IMR-90 (cell line): ENCODE results near the gene RASGRF2. TPM values are rescaled to one million over a fixed set of nuclear protein-coding genes. Genes with fewer than 3 reads are reported as not detected.

Experiments
- ATAC-seq: fragments of 200-7000 bp; cut with Tn5 transposase; 2 replicates; pipeline ENCODE4 v1.9.1; 2020; ENCODE audit warnings: low read depth, mild to moderate bottlenecking, moderate library complexity
- BruUV-seq: library from RNA; stranded (reverse); fragments of 400-500 nt; replicated peaks from 2 replicates; lab custom pipeline; 2021; lab: Mats Ljungman, UMichigan
- CTCF ChIA-PET: fragments of 300-600 bp; formaldehyde crosslinking; extraction: SDS; loops from one replicate; lab custom pipeline; 2021; ENCODE audit warnings: antibody characterized with exemption; lab: Yijun Ruan, JAX
- POLR2A ChIA-PET: fragments of 300-600 bp; sonication (Branson Sonifier 250); formaldehyde crosslinking; loops from one replicate; lab custom pipeline; 2022; ENCODE audit warnings: antibody characterized with exemption; ENCODE audit not compliant: unreplicated experiment; lab: Charles Lee
- DNase-seq: peaks from one replicate; pipeline ENCODE4 v3.0.0; 2013
- H2AFZ ChIP-seq: replicated peaks from 2 replicates; pipeline ENCODE3; 2013; ENCODE audit warnings: low read length, mild to moderate bottlenecking; ENCODE audit not compliant: poor library complexity
- H2AK5ac ChIP-seq: 2 replicates; pipeline ENCODE4 v1.6.1; 2013; ENCODE audit warnings: low read depth, low read length, inconsistent platforms
- H2AK9ac ChIP-seq: replicated peaks from 2 replicates; pipeline ENCODE3; 2013; ENCODE audit warnings: mild to moderate bottlenecking, low read depth, low read length, moderate library complexity; ENCODE audit not compliant: poor library complexity
- H2BK120ac ChIP-seq: 2 replicates; pipeline ENCODE4 v1.6.1; 2013; ENCODE audit warnings: low read depth, low read length, inconsistent platforms
- H2BK15ac ChIP-seq: 3 replicates; pipeline ENCODE4 v1.6.1; 2013; ENCODE audit warnings: low read depth, low read length, inconsistent platforms
- H2BK20ac ChIP-seq: 2 replicates; pipeline ENCODE4 v1.6.1; 2013; ENCODE audit warnings: low read depth, mild to moderate bottlenecking, inconsistent platforms, low read length, moderate library complexity
- H2BK5ac ChIP-seq: 2 replicates; pipeline ENCODE4 v1.6.1; 2013; ENCODE audit warnings: mild to moderate bottlenecking, low read depth, low read length, inconsistent platforms; ENCODE audit not compliant: poor library complexity, severe bottlenecking
- H3K14ac ChIP-seq: replicated peaks from 2 replicates; pipeline ENCODE4 v1.6.1; 2013; ENCODE audit warnings: low read depth, low read length, inconsistent platforms
- H3K18ac ChIP-seq: 2 replicates; pipeline ENCODE4 v1.6.1; 2013; ENCODE audit warnings: low read depth, low read length, control low read depth
- H3K23ac ChIP-seq: 2 replicates; pipeline ENCODE4 v1.6.1; 2013; ENCODE audit warnings: low read depth, low read length, inconsistent platforms
- H3K27ac ChIP-seq: 2 replicates; pipeline ENCODE4 v1.5.1; 2013; ENCODE audit warnings: mild to moderate bottlenecking, control low read depth, low read length; ENCODE audit not compliant: insufficient read depth
- H3K27me3 ChIP-seq: 2 replicates; pipeline ENCODE4 v1.6.1; 2013; ENCODE audit warnings: low read length; ENCODE audit not compliant: control insufficient read depth, insufficient read depth
- H3K36me3 ChIP-seq: 2 replicates; pipeline ENCODE4 v1.6.1; 2013; ENCODE audit warnings: low read length, mixed read lengths; ENCODE audit not compliant: control insufficient read depth, insufficient read depth
- H3K4ac ChIP-seq: 2 replicates; pipeline ENCODE4 v1.6.1; 2013; ENCODE audit warnings: low read depth, low read length, inconsistent platforms
- H3K4me1 ChIP-seq: 2 replicates; pipeline ENCODE4 v1.6.1; 2013; ENCODE audit warnings: low read length, mixed read lengths; ENCODE audit not compliant: control insufficient read depth, insufficient read depth
- H3K4me2 ChIP-seq: 2 replicates; pipeline ENCODE4 v1.6.1; 2013; ENCODE audit warnings: low read depth, mild to moderate bottlenecking, control low read depth, low read length, moderate library complexity
- H3K4me3 ChIP-seq: 2 replicates; pipeline ENCODE4 v1.5.1; 2013; ENCODE audit warnings: low read depth, mild to moderate bottlenecking, control low read depth, low read length, moderate library complexity; ENCODE audit not compliant: insufficient read depth
- H3K56ac ChIP-seq: 2 replicates; pipeline ENCODE4 v1.6.1; 2013; ENCODE audit warnings: low read length, inconsistent platforms; ENCODE audit not compliant: insufficient read depth; ENCODE audit errors: extremely low read depth
- H3K79me1 ChIP-seq, 2 experiments: 2 replicates each; pipeline ENCODE4 v1.6.1; 2013; ENCODE audit warnings: low read length in 2 of 2, inconsistent platforms in 1 of 2, low read depth in 1 of 2
- H3K9ac ChIP-seq: 2 replicates; pipeline ENCODE4 v1.6.1; 2013; ENCODE audit warnings: low read depth, low read length, control low read depth
- H3K9me1 ChIP-seq: 2 replicates; pipeline ENCODE4 v1.6.1; 2013; ENCODE audit warnings: low read length, inconsistent platforms; ENCODE audit not compliant: insufficient read depth
- H3K9me3 ChIP-seq: 2 replicates; pipeline ENCODE4 v1.6.1; 2013; ENCODE audit warnings: low read length; ENCODE audit not compliant: control insufficient read depth, insufficient read depth
- H4K20me1 ChIP-seq: 2 replicates; pipeline ENCODE4 v1.6.1; 2013; ENCODE audit warnings: low read length, inconsistent platforms; ENCODE audit not compliant: insufficient read depth
- H4K5ac ChIP-seq: 2 replicates; pipeline ENCODE4 v1.6.1; 2013; ENCODE audit warnings: mild to moderate bottlenecking, low read depth, low read length, control low read depth
- H4K8ac ChIP-seq, 2 experiments: 2 replicates each; pipeline ENCODE4 v1.6.1; 2013; ENCODE audit warnings: low read depth in 2 of 2, low read length in 2 of 2, control low read depth in 1 of 2, inconsistent platforms in 1 of 2
- H4K91ac ChIP-seq: 2 replicates; pipeline ENCODE4 v1.6.1; 2013; ENCODE audit warnings: low read depth, low read length, inconsistent platforms; ENCODE audit not compliant: insufficient read depth
- BHLHE40 ChIP-seq: fragments of 150-350 bp; IDR thresholded peaks from 2 replicates; pipeline ENCODE4 v1.6.1; 2016; ENCODE audit warnings: mild to moderate bottlenecking, low read depth, low read length
- CEBPB ChIP-seq: IDR thresholded peaks from 2 replicates; pipeline ENCODE4 v1.6.1; 2012; ENCODE audit warnings: low read depth, low read length, improper control_type of control experiment
- MAFK ChIP-seq: IDR thresholded peaks from 2 replicates; pipeline ENCODE4 v1.6.1; 2012; ENCODE audit warnings: low read depth, low read length, improper control_type of control experiment
- POLR2A ChIP-seq: IDR thresholded peaks from 2 replicates; pipeline ENCODE4 v1.6.1; 2012; ENCODE audit warnings: mild to moderate bottlenecking, low read depth, low read length
- WGBS, 2 experiments: methylation state at CpG; one replicate each; pipeline versions ENCODE4 v1.1.5 to v1.1.7; 2013; ENCODE audit warnings: missing lambda C conversion rate in 2 of 2; ENCODE audit not compliant: insufficient read length in 1 of 2; ENCODE audit errors: extremely low coverage in 2 of 2; 5-methylcytosine and 5-hydroxymethylcytosine counted together
- dilution Hi-C: fragments of 300-500 bp; cut with HindIII; formaldehyde crosslinking; loops from one replicate; pipeline ENCODE4 v1.14.3; 2018; ENCODE audit warnings: low sequenced_read_pairs; ENCODE audit not compliant: unreplicated experiment
- in situ Hi-C: fragments of 300-500 bp; cut with MboI; formaldehyde crosslinking; loops from 3 replicates; pipeline ENCODE4 v1.14.3; 2019; ENCODE audit warnings: low sequenced_read_pairs, inconsistent platforms, mixed read lengths
- intact Hi-C: fragments of 100-400 bp; cut with micrococcal nuclease; formaldehyde crosslinking; loops from 2 replicates; pipeline ENCODE4 v1.10.0; 2022
- polyA plus RNA-seq, 3 experiments: library from polyadenylated mRNA; depleted of rRNA; stranded (reverse); fragments of >200 nt; gene quantifications; 2 replicates each; pipeline ENCODE4 v1.2.3, GENCODE V29; 2012; ENCODE audit warnings: low replicate concordance in 1 of 3
- total RNA-seq: library from RNA; depleted of rRNA; stranded (reverse); fragments of >200 nt; gene quantifications from 2 replicates; pipeline ENCODE4 v1.2.3, GENCODE V29; 2012
- TF ChIP-seq, protein P1 (sequence below): fragments of 150-350 bp; IDR thresholded peaks from 2 replicates; pipeline ENCODE4 v1.6.1; 2017; ENCODE audit warnings: mild to moderate bottlenecking, antibody characterized with exemption, low read length, low read depth

RASGRF2 gene
- total and polyA plus RNA-seq, 2 of the 4 experiments (the other 2 are of a cell fraction) = 2.9 to 5.0 TPM

DNA sequence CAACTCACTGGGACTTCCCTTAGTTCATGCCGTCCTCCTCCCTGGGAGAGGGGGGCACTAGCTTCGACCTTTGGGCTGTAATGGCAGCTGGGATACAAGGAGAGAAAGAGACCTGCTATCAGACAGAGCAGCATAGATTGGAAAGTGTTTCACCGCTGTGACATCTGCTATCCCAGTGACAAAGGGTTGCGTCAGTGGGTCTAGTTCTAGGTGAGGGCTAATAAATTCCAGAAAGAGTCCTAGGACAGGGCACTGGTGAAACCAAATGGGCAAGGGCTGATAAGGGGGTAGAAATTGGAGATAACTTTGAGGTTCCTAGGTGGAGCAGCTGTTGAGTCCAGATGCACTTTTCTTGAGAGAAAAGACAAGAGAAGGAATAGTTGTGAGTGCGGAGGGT is 62.5 kb downstream of the RASGRF2 start:
- 77% methylated on average over 3 of the region's 5 CpGs; no CpG with 5 or more reads in 1 of the 2 experiments for WGBS, 2 experiments
- Histone ChIP-seq H2BK120ac (no peak overlapping the region), H4K5ac (no peak overlapping the region), H3K9me3 (no peaks in the 10 kb centered on the region), H2BK20ac (no peak overlapping the region), H3K4me2 (no peak overlapping the region), H3K23ac (no peak overlapping the region), H3K9me1 (peaks cover 29% of the 10 kb centered on the region), H3K79me1 (peaks cover 19 to 82% of the 10 kb centered on the region in 2 experiments), H4K8ac (no peak overlapping the region), H2AK9ac (no peak overlapping the region), H2BK5ac (no peak overlapping the region), H3K27me3 (no peaks in the 10 kb centered on the region), H4K20me1 (peaks cover 16% of the 10 kb centered on the region; the same call in 1 of the 2 replicates), H3K27ac (no peak overlapping the region), H3K56ac (no peak overlapping the region), H3K4me3 (no peak overlapping the region), H3K36me3 (no peaks in the 10 kb centered on the region), H2AK5ac (no peak overlapping the region; the same call in 1 of the 2 replicates), H4K91ac (no peak overlapping the region), H3K4me1 (peaks cover 15% of the 10 kb centered on the region), H2BK15ac (no peak overlapping the region), H3K4ac (no peak overlapping the region), H3K14ac (no peak overlapping the region), H2AFZ (no peak overlapping the region), H3K18ac (no peak overlapping the region), H3K9ac (no peak overlapping the region)
- ChIA-PET CTCF (interaction anchor here (0.6 kb wide), 1 partner anchor 134 kb away, joined by 3 read pairs; no protein-coding TSS in a partner anchor), POLR2A (no interaction called here)
- in situ Hi-C loops (no loop called here), intact Hi-C loops (no loop called here), dilution Hi-C loops (no loop called here)
- BruUV-seq = no TSS peak
- no peak for TF ChIP-seq CEBPB
- no peak for TF ChIP-seq MAFK
- TF ChIP-seq BHLHE40 = no peak
- no peak for TF ChIP-seq POLR2A
- TF ChIP-seq, protein P1, sequence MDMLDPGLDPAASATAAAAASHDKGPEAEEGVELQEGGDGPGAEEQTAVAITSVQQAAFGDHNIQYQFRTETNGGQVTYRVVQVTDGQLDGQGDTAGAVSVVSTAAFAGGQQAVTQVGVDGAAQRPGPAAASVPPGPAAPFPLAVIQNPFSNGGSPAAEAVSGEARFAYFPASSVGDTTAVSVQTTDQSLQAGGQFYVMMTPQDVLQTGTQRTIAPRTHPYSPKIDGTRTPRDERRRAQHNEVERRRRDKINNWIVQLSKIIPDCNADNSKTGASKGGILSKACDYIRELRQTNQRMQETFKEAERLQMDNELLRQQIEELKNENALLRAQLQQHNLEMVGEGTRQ = no peak
- no peak for ATAC-seq
- no peak for DNase-seq
